Ovary (tissue), 9 donors: Measurements from ENCODE around the gene WDFY1. TPM values are rescaled to one million over a fixed set of nuclear protein-coding genes. Genes with fewer than 3 reads are reported as not detected.

Source experiments
- DNase-seq, 5 donors: peaks; one replicate each; pipeline ENCODE4 v3.0.0-alpha.2; 2019 to 2020
- H3K27ac ChIP-seq, 2 donors: fragments of 200-600 bp; one replicate each; pipeline versions ENCODE4 v1.5.1 to v1.8.0; 2019 to 2022
- H3K27me3 ChIP-seq: fragments of 200-600 bp; one replicate; pipeline ENCODE4 v1.8.0; 2022
- H3K36me3 ChIP-seq: fragments of 200-600 bp; sonication (generic); one replicate; pipeline ENCODE4 v1.5.1; 2019
- H3K4me1 ChIP-seq: one replicate; pipeline ENCODE4 v1.8.1; 2013; ENCODE audit warnings: mild to moderate bottlenecking, moderate library complexity; ENCODE audit not compliant: insufficient read depth
- H3K4me3 ChIP-seq: fragments of 200-600 bp; sonication (generic); one replicate; pipeline ENCODE4 v1.5.1; 2017
- H3K9me3 ChIP-seq, 2 donors: fragments of 200-600 bp in 1 of 2; sonication (generic) in 1 of 2; one replicate each; pipeline versions ENCODE4 v1.5.1 to v1.8.1; 2013 to 2019; ENCODE audit warnings: mild to moderate bottlenecking in 1 of 2, moderate library complexity in 1 of 2
- EP300 ChIP-seq: sonication (generic); formaldehyde crosslinking; IDR thresholded peaks from one replicate; pipeline ENCODE4 v1.6.1; 2017; ENCODE audit warnings: antibody characterized with exemption
- POLR2A ChIP-seq: fragments of 450-650 bp; IDR thresholded peaks from one replicate; pipeline ENCODE4 v1.6.1; 2017; ENCODE audit warnings: antibody characterized with exemption, mild to moderate bottlenecking, moderate library complexity
- WGBS, 3 donors: extraction: QIAGEN DNeasy Blood & Tissue Kit in 1 of 3; methylation state at CpG; one replicate each; pipeline versions ENCODE4 v1.1.5 to v1.1.7; 2013 to 2017; 5-methylcytosine and 5-hydroxymethylcytosine counted together
- intact Hi-C, 4 donors: fragments of 100-400 bp; cut with DNase I; formaldehyde crosslinking; loops; one replicate each; pipeline versions ENCODE4 v1.11.0 to v1.15.1; 2022 to 2023
- polyA plus RNA-seq, 2 donors: library from polyadenylated mRNA; stranded (reverse); fragments of 200-250 nt in 1 of 2; fragments of 350-450 nt in 1 of 2; fragmentation: Illumina TruSeq in 1 of 2; extraction: RNeasy Lipid Tissue Mini Kit (QIAGEN cat#74804) in 1 of 2; gene quantifications; one replicate each; pipeline ENCODE4 v1.2.3, GENCODE V29; 2013 to 2014
- total RNA-seq, 7 donors: library from RNA; depleted of rRNA in 2 of 7; stranded (reverse); fragments of >200 nt in 2 of 7; fragmentation: NEBNext Ultra II Directional in 3 of 7; extraction: Animal tissue kit (Norgen Biotek cat#: 25700) in 3 of 7; gene quantifications; one replicate each; pipeline versions ENCODE4 v1.1.0 to v1.2.4, GENCODE V29; 2016 to 2023
- TF ChIP-seq, protein P1 (sequence below), 3 donors: fragments of 450-650 bp in 2 of 3; fragments of 200-600 bp in 1 of 3; IDR thresholded peaks; one replicate each; pipeline versions ENCODE4 v1.5.1 to v1.8.0; 2016 to 2022; ENCODE audit warnings: antibody characterized with exemption in 3 of 3, mild to moderate bottlenecking in 1 of 3
- donor health status: DM: no; HTN: no; CAD: no; lungs with moderate emphysema.
- donor health status: DM: no; HTN: no; CAD: no.
- donor health status: Bipolar disorder and iron deficiency.
- donor health status: DM: yes; HTN: yes; CAD: no.
- donor health status: DM: no; HTN: no; CAD: no.
- donor health status: DM: yes; HTN: yes; CAD: no.

Gene WDFY1
- total and polyA plus RNA-seq, 9 donors: 21.2 to 50.1 (median 39.6) TPM

- TF ChIP-seq, protein P1, sequence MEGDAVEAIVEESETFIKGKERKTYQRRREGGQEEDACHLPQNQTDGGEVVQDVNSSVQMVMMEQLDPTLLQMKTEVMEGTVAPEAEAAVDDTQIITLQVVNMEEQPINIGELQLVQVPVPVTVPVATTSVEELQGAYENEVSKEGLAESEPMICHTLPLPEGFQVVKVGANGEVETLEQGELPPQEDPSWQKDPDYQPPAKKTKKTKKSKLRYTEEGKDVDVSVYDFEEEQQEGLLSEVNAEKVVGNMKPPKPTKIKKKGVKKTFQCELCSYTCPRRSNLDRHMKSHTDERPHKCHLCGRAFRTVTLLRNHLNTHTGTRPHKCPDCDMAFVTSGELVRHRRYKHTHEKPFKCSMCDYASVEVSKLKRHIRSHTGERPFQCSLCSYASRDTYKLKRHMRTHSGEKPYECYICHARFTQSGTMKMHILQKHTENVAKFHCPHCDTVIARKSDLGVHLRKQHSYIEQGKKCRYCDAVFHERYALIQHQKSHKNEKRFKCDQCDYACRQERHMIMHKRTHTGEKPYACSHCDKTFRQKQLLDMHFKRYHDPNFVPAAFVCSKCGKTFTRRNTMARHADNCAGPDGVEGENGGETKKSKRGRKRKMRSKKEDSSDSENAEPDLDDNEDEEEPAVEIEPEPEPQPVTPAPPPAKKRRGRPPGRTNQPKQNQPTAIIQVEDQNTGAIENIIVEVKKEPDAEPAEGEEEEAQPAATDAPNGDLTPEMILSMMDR (IDR thresholded peaks at IDR 0.05): no peak
- no peak for TF ChIP-seq POLR2A
- TF ChIP-seq EP300: no peak
- Histone ChIP-seq H3K4me3 (no peak overlapping the region), H3K9me3 (no peaks in the 10 kb centered on the region), H3K27ac (no peak overlapping the region), H3K36me3 (no peaks in the 10 kb centered on the region), H3K4me1 (no peaks in the 10 kb centered on the region), H3K27me3 (no peaks in the 10 kb centered on the region)
- DNase-seq: no peak
- intact Hi-C loops: no loop called here
Measured at GRCh38 chr2:223914324-223914723, 30.8 kb downstream of the WDFY1 start.

DNA sequence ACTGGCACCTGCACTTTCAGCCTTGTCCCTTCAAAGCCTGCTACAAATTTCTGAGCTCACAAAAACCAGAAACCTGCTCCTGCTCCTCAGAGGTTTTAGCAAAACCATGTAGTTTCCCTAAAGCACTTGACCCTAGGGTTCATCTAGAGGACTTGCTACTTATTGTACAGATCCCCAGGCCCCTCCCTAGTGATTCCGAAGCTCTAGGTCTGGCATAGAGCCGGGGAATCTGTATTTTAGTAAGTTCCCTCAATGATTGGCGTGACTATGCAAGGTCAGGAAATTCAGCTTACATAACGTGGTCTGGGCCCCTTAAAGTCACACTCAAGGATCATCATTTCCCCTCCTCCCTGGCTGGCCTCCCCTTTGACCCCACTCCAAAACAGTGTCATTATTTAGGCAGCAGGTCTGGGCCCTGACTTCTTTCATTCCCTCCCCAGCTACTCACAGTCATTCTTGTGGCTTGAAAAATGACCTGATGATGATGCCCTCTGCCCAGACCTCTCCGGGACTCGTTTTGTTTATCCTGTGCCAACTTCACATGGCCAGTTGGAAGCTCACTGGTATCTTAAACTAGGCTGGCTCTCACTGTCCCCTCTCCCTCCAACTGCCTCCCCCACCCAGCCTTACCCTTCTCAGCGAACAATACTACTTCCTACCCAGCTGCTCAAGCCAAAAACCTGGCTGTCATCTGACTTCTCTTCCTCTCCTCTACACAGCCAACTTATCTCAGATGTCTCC, 36.0 kb downstream of the WDFY1 start:
- Histone ChIP-seq H3K4me3 (no peak overlapping the region), H3K4me1 (peaks cover 5% of the 10 kb centered on the region), H3K9me3 (no peaks in the 10 kb centered on the region), H3K27ac (no peak overlapping the region), H3K36me3 (no peaks in the 10 kb centered on the region), H3K27me3 (no peaks in the 10 kb centered on the region)
- no peak for TF ChIP-seq POLR2A
- TF ChIP-seq EP300: no peak
- TF ChIP-seq, protein P1 (IDR thresholded peaks at IDR 0.05): no peak
- DNase-seq: no peak
- intact Hi-C loops: no loop called here
- WGBS, 3 donors: 69 to 70% (median 70%) methylated on average over 7 of the region's 7 CpGs

DNA sequence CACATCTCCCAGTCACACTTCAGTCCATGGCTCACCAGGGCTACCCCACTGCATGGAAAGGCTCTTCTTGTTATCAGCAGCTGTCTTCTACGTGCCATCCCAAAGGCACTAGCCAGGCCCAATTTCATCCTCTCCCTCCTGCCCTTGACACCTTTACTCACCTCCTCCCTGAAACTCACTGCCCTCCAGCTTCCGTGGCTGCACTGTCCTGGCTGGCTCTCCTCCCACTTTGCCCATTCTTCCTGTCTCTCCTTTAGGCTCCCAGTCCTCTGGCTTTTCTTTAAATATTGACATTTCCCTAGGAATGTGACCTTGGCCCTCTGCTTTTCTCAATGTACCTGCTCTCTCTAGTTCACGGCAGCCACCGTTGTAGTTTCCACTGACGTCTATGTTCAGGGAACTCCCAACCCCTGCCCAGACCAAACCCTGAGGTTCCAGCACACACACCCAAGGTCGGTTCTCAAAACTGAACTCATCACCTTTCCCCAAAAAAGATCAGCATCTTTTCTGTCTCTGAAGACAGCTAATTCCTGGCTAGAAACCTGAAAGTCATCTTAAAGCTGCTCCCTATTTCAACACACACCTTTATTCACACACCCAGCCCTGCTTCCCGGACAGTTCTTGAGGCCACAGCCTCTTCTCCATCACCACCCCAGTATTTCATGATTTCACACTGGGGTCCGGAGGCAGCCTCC, 36.7 kb downstream of the WDFY1 start:
- TF ChIP-seq EP300: no peak
- no peak for TF ChIP-seq POLR2A
- TF ChIP-seq, protein P1 (IDR thresholded peaks at IDR 0.05): no peak
- 67 to 77% (median 74%) methylated on average over 8 of the region's 8 CpGs for WGBS, 3 donors
- Histone ChIP-seq H3K27me3 (no peaks in the 10 kb centered on the region), H3K4me3 (no peak overlapping the region), H3K9me3 (no peaks in the 10 kb centered on the region), H3K4me1 (peaks cover 5% of the 10 kb centered on the region), H3K36me3 (no peaks in the 10 kb centered on the region), H3K27ac (no peak overlapping the region)
- no peak for DNase-seq
- intact Hi-C loops: no loop called here

DNA sequence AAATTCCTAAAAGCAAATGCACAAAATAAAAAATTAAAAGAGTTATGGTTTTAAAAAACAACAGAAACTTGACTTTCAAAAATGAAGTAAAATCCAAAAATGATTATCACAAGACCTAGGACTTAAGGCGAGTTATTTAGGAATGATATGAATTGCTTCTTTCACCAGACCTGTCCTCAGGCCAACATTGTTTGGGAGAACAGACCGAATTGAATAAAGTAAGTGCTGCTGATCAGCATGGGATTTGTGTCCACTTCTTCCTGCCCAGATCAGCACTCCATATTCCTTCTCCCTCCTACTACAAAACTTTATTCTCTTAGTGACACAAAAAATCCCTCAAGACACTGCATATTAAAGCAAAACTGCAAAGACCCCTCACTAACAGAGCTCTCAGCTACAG, 39.1 kb downstream of the WDFY1 start:
- no peak overlapping the region for H3K4me3 ChIP-seq
- H3K27me3 ChIP-seq: no peaks in the 10 kb centered on the region
- no peak overlapping the region for H3K27ac ChIP-seq
- peaks cover 5% of the 10 kb centered on the region for H3K4me1 ChIP-seq
- intact Hi-C loops: no loop called here
- H3K9me3 ChIP-seq: no peaks in the 10 kb centered on the region
- WGBS, 3 donors: 60 to 68% (median 68%) methylated on average over 2 of the region's 2 CpGs
- no peaks in the 10 kb centered on the region for H3K36me3 ChIP-seq
- DNase-seq: no peak
- TF ChIP-seq, protein P1 (IDR thresholded peaks at IDR 0.05): no peak
- TF ChIP-seq POLR2A: no peak
- no peak for TF ChIP-seq EP300
